Mammary epithelial cell (primary cell): ENCODE data around the gene NLRP13.

ENCODE experiments used
- CTCF ChIP-seq, 2 donors: IDR thresholded peaks in 1 of 2; conservative IDR thresholded peaks in 1 of 2; 2 replicates each; pipeline ENCODE4 v1.5.1; 2011 to 2012; ENCODE audit warnings: inconsistent platforms in 2 of 2, low read length in 2 of 2, mild to moderate bottlenecking in 2 of 2, control low read depth in 1 of 2, low read depth in 1 of 2; ENCODE audit not compliant: insufficient read depth in 1 of 2; ENCODE audit errors: extremely low read depth in 1 of 2
- EZH2 ChIP-seq: IDR thresholded peaks from 2 replicates; pipeline ENCODE4 v1.6.1; 2012; ENCODE audit warnings: low read length, inconsistent platforms, borderline replicate concordance

GRCh38 chr19:55962186-55962585 lies 30.1 kb upstream of the NLRP13 start:
- TF ChIP-seq CTCF (conservative IDR thresholded peaks at IDR 0.05 in 1 of 2, IDR thresholded peaks at IDR 0.05 in 1 of 2; ENCODE audit: extremely low read depth in 1 of 2, insufficient read depth in 1 of 2, low read depth in 1 of 2, low read length in 2 of 2) (no peak), EZH2 (no peak)
